ENCODE measurements around the gene DYNC2I2.
A peak's percentile ranks its signal among the peaks of the same experiment; 100 is the strongest.

DYNC2I2 gene

DNA sequence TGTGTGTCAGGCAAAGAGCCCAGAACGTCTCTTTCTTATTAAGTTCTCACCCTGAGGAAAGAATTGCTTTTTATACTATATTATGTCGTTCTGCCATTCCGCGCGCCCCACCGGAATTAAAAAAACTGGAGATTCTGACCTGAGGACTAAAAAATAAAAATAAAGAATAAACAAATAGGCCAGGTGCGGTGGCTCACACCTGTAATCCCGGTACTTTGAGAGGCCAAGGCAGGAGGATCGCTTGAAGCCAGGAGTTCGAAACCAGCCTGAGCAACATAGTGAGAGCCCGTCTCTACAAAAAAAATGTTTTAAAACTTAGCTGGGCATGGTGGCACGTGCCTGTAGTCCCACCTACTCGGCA lies 677 bp upstream of the DYNC2I2 start:
- H3K4me3 ChIP-seq (ENCODE audit: low read length) = peak overlapping the region; percentile 85

DNA sequence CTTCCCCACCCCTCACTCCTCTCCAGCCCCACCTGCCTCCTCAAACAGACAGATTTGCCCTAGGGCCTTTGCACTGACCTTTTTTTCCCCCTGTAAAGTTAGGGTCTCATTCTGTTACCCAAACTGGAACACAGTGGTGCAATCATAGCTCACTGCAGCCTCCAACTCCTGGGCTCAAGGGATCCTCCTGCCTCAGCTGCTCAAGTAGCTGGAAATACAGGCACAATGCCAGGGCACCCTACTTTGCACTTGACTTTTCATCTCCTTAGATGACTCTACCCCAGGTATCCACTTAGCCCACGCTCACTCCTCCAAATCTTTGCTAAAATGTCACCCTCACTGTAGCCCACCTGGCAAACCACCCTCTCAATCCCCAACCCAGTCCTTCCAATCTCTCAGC lies 2.2 kb downstream of the DYNC2I2 start:
- Histone ChIP-seq H3K4me2 (ENCODE audit: low read length) (peak overlapping the region; percentile 52), H3K27ac (ENCODE audit: low read depth, low read length) (0 out of 2 replicates have a peak overlapping the region, but pooled peaks have one; percentile 15), H4K20me1 (ENCODE audit: control insufficient read depth, insufficient read depth, low read depth, low read length) (no peaks in the 10 kb centered on the region), H3K79me2 (ENCODE audit: control insufficient read depth, low read length) (peaks cover 13% of the 10 kb centered on the region), H3K36me3 (ENCODE audit: control insufficient read depth, low read length) (peaks cover 14% of the 10 kb centered on the region), H3F3A (ENCODE audit: control insufficient read depth, insufficient read depth) (peaks cover 4% of the 10 kb centered on the region; the same call in 1 of the 2 replicates), H3K27me3 (ENCODE audit: control insufficient read depth, low read length) (no peaks in the 10 kb centered on the region), H3K9me3 (ENCODE audit: control insufficient read depth, insufficient read depth, low read length) (no peaks in the 10 kb centered on the region), H3K9me2 (replicated peaks; ENCODE audit: control insufficient read depth, low read length) (no peaks in the 10 kb centered on the region), H3K4me1 (ENCODE audit: control insufficient read depth, low read length) (peaks cover 22% of the 10 kb centered on the region), H3K4me3 (ENCODE audit: low read length) (peak overlapping the region; percentile 42)
- no peak for TF ChIP-seq CTCF (IDR thresholded peaks at IDR 0.05; ENCODE audit: low read depth, low read length, poor library complexity, severe bottlenecking)
- TF ChIP-seq EZH2phosphoT487 (IDR thresholded peaks at IDR 0.05; ENCODE audit: borderline replicate concordance, low read length) = no peak

More for the DNA sequence above, 677 bp upstream of the DYNC2I2 start:
- Histone ChIP-seq H3K4me1 (ENCODE audit: control insufficient read depth, low read length) (peaks cover 22% of the 10 kb centered on the region), H3K9me3 (ENCODE audit: control insufficient read depth, insufficient read depth, low read length) (no peaks in the 10 kb centered on the region), H3F3A (ENCODE audit: control insufficient read depth, insufficient read depth) (peaks cover 4% of the 10 kb centered on the region; the same call in 1 of the 2 replicates), H3K27ac (ENCODE audit: low read depth, low read length) (peak overlapping the region; percentile 85), H3K9me2 (replicated peaks; ENCODE audit: control insufficient read depth, low read length) (no peaks in the 10 kb centered on the region), H3K4me2 (ENCODE audit: low read length) (peak overlapping the region; percentile 82), H4K20me1 (ENCODE audit: control insufficient read depth, insufficient read depth, low read depth, low read length) (no peaks in the 10 kb centered on the region), H3K79me2 (ENCODE audit: control insufficient read depth, low read length) (peaks cover 13% of the 10 kb centered on the region), H3K27me3 (ENCODE audit: control insufficient read depth, low read length) (no peaks in the 10 kb centered on the region), H3K36me3 (ENCODE audit: control insufficient read depth, low read length) (peaks cover 14% of the 10 kb centered on the region)
- TF ChIP-seq EZH2phosphoT487 (IDR thresholded peaks at IDR 0.05; ENCODE audit: borderline replicate concordance, low read length) = no peak
- no peak for TF ChIP-seq CTCF (IDR thresholded peaks at IDR 0.05; ENCODE audit: low read depth, low read length, poor library complexity, severe bottlenecking)

DNA sequence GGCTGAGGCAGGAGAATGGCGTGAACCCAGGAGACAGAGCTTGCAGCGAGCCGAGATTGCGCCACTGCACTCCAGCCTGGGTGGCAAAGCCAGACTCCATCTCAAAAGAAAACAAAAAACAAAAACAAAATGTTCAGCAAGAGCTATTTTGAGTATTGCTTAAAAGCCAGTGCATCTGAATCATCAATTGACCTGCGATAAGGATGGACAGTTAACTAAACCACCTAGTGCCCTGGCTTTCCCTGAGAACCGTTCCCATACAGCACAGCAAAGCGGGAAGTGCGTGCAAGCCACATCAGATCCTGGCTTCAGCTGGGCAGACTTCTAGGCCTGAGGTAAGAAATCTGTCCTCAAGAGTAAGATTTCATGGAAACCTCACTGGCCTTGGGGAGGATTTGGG lies 2.7 kb downstream of the DYNC2I2 start:
- H3K9me3 ChIP-seq (ENCODE audit: control insufficient read depth, insufficient read depth, low read length) = no peaks in the 10 kb centered on the region
- H3K27ac ChIP-seq (ENCODE audit: low read depth, low read length) = no peak overlapping the region
- peaks cover 24% of the 10 kb centered on the region for H3K4me1 ChIP-seq (ENCODE audit: control insufficient read depth, low read length)
- peaks cover 17% of the 10 kb centered on the region for H3K36me3 ChIP-seq (ENCODE audit: control insufficient read depth, low read length)
- peak overlapping the region; percentile 52; the same call in 1 of the 2 replicates for H3K4me2 ChIP-seq (ENCODE audit: low read length)
- no peaks in the 10 kb centered on the region for H4K20me1 ChIP-seq (ENCODE audit: control insufficient read depth, insufficient read depth, low read depth, low read length)
- H3K9me2 ChIP-seq (replicated peaks; ENCODE audit: control insufficient read depth, low read length) = no peaks in the 10 kb centered on the region
- H3K4me3 ChIP-seq (ENCODE audit: low read length) = no peak overlapping the region
- TF ChIP-seq CTCF (IDR thresholded peaks at IDR 0.05; ENCODE audit: low read depth, low read length, poor library complexity, severe bottlenecking) (no peak), EZH2phosphoT487 (IDR thresholded peaks at IDR 0.05; ENCODE audit: borderline replicate concordance, low read length) (no peak)
- H3K27me3 ChIP-seq (ENCODE audit: control insufficient read depth, low read length) = no peaks in the 10 kb centered on the region
- peaks cover 18% of the 10 kb centered on the region for H3K79me2 ChIP-seq (ENCODE audit: control insufficient read depth, low read length)
- peaks cover 4% of the 10 kb centered on the region; the same call in 1 of the 2 replicates for H3F3A ChIP-seq (ENCODE audit: control insufficient read depth, insufficient read depth)

Data from DOHH2 (cell line).